Ovary (tissue), 9 donors: Measurements from ENCODE around the gene PLCB1. TPM values are rescaled to one million over a fixed set of nuclear protein-coding genes. Genes with fewer than 3 reads are reported as not detected.

Experiments used
- DNase-seq, 5 donors: peaks; one replicate each; pipeline ENCODE4 v3.0.0-alpha.2; 2019 to 2020
- H3K27ac ChIP-seq, 2 donors: fragments of 200-600 bp; one replicate each; pipeline versions ENCODE4 v1.5.1 to v1.8.0; 2019 to 2022
- H3K27me3 ChIP-seq: fragments of 200-600 bp; one replicate; pipeline ENCODE4 v1.8.0; 2022
- H3K36me3 ChIP-seq: fragments of 200-600 bp; sonication (generic); one replicate; pipeline ENCODE4 v1.5.1; 2019
- H3K4me1 ChIP-seq: one replicate; pipeline ENCODE4 v1.8.1; 2013; ENCODE audit warnings: mild to moderate bottlenecking, moderate library complexity; ENCODE audit not compliant: insufficient read depth
- H3K4me3 ChIP-seq: fragments of 200-600 bp; sonication (generic); one replicate; pipeline ENCODE4 v1.5.1; 2017
- H3K9me3 ChIP-seq, 2 donors: fragments of 200-600 bp in 1 of 2; sonication (generic) in 1 of 2; one replicate each; pipeline versions ENCODE4 v1.5.1 to v1.8.1; 2013 to 2019; ENCODE audit warnings: mild to moderate bottlenecking in 1 of 2, moderate library complexity in 1 of 2
- CTCF ChIP-seq, 3 donors: fragments of 450-650 bp in 2 of 3; fragments of 200-600 bp in 1 of 3; IDR thresholded peaks; one replicate each; pipeline versions ENCODE4 v1.5.1 to v1.8.0; 2016 to 2022; ENCODE audit warnings: antibody characterized with exemption in 3 of 3, mild to moderate bottlenecking in 1 of 3
- EP300 ChIP-seq: sonication (generic); formaldehyde crosslinking; IDR thresholded peaks from one replicate; pipeline ENCODE4 v1.6.1; 2017; ENCODE audit warnings: antibody characterized with exemption
- POLR2A ChIP-seq: fragments of 450-650 bp; IDR thresholded peaks from one replicate; pipeline ENCODE4 v1.6.1; 2017; ENCODE audit warnings: antibody characterized with exemption, mild to moderate bottlenecking, moderate library complexity
- WGBS, 3 donors: extraction: QIAGEN DNeasy Blood & Tissue Kit in 1 of 3; methylation state at CpG; one replicate each; pipeline versions ENCODE4 v1.1.5 to v1.1.7; 2013 to 2017; 5-methylcytosine and 5-hydroxymethylcytosine counted together
- intact Hi-C, 4 donors: fragments of 100-400 bp; cut with DNase I; formaldehyde crosslinking; loops; one replicate each; pipeline versions ENCODE4 v1.11.0 to v1.15.1; 2022 to 2023
- polyA plus RNA-seq, 2 donors: library from polyadenylated mRNA; stranded (reverse); fragments of 200-250 nt in 1 of 2; fragments of 350-450 nt in 1 of 2; fragmentation: Illumina TruSeq in 1 of 2; extraction: RNeasy Lipid Tissue Mini Kit (QIAGEN cat#74804) in 1 of 2; gene quantifications; one replicate each; pipeline ENCODE4 v1.2.3, GENCODE V29; 2013 to 2014
- total RNA-seq, 7 donors: library from RNA; depleted of rRNA in 2 of 7; stranded (reverse); fragments of >200 nt in 2 of 7; fragmentation: NEBNext Ultra II Directional in 3 of 7; extraction: Animal tissue kit (Norgen Biotek cat#: 25700) in 3 of 7; gene quantifications; one replicate each; pipeline versions ENCODE4 v1.1.0 to v1.2.4, GENCODE V29; 2016 to 2023
- donor health status: DM: no; HTN: no; CAD: no; lungs with moderate emphysema.
- donor health status: DM: no; HTN: no; CAD: no.
- donor health status: Bipolar disorder and iron deficiency.
- donor health status: DM: yes; HTN: yes; CAD: no.
- donor health status: DM: no; HTN: no; CAD: no.
- donor health status: DM: yes; HTN: yes; CAD: no.

PLCB1 gene
- total and polyA plus RNA-seq, 9 donors, result 2.9 to 29.5 (median 9.0) TPM

- H3K9me3 ChIP-seq, result no peaks in the 10 kb centered on the region
- H3K4me1 ChIP-seq, result no peaks in the 10 kb centered on the region
- H3K27ac ChIP-seq, result no peak overlapping the region
- H3K36me3 ChIP-seq, result no peaks in the 10 kb centered on the region
- H3K4me3 ChIP-seq, result no peak overlapping the region
- intact Hi-C loops, result no loop called here
- 63 to 88% (median 82%) methylated on average over 3 of the region's 3 CpGs for WGBS, 3 donors
- TF ChIP-seq POLR2A, result no peak
- no peak for TF ChIP-seq CTCF (IDR thresholded peaks at IDR 0.05)
- no peak for TF ChIP-seq EP300
- H3K27me3 ChIP-seq, result no peaks in the 10 kb centered on the region
- no peak for DNase-seq
These were observed 488.9 kb downstream of the PLCB1 start for GRCh38 chr20:8621001-8621400.

- H3K4me3 ChIP-seq, result no peak overlapping the region
- no peak for TF ChIP-seq CTCF (IDR thresholded peaks at IDR 0.05)
- no peak for TF ChIP-seq EP300
- no peak for TF ChIP-seq POLR2A
- no peaks in the 10 kb centered on the region for H3K9me3 ChIP-seq
- DNase-seq, result no peak
- H3K27ac ChIP-seq, result no peak overlapping the region
- no peaks in the 10 kb centered on the region for H3K4me1 ChIP-seq
- intact Hi-C loops, result no loop called here
- no peaks in the 10 kb centered on the region for H3K36me3 ChIP-seq
- 90 to 94% (median 93%) methylated on average over 3 of the region's 3 CpGs for WGBS, 3 donors
- H3K27me3 ChIP-seq, result no peaks in the 10 kb centered on the region
These were observed 492.0 kb downstream of the PLCB1 start for GRCh38 chr20:8624046-8624445.

GRCh38 chr20:8624616-8625015, 492.6 kb downstream of the PLCB1 start:
- intact Hi-C loops, result no loop called here
- Histone ChIP-seq H3K4me3 (no peak overlapping the region), H3K36me3 (no peaks in the 10 kb centered on the region), H3K9me3 (no peaks in the 10 kb centered on the region), H3K27me3 (no peaks in the 10 kb centered on the region), H3K27ac (no peak overlapping the region), H3K4me1 (no peaks in the 10 kb centered on the region)
- TF ChIP-seq EP300, result no peak
- no peak for TF ChIP-seq CTCF (IDR thresholded peaks at IDR 0.05)
- TF ChIP-seq POLR2A, result no peak
- no peak for DNase-seq

- Histone ChIP-seq H3K4me1 (no peaks in the 10 kb centered on the region), H3K27ac (no peak overlapping the region), H3K27me3 (no peaks in the 10 kb centered on the region), H3K4me3 (no peak overlapping the region), H3K9me3 (no peaks in the 10 kb centered on the region), H3K36me3 (no peaks in the 10 kb centered on the region)
- TF ChIP-seq POLR2A (no peak), CTCF (IDR thresholded peaks at IDR 0.05) (no peak), EP300 (no peak)
- intact Hi-C loops, result no loop called here
- 39 to 52% (median 42%) methylated on average over 5 of the region's 5 CpGs for WGBS, 3 donors
- no peak for DNase-seq
These were observed 495.4 kb downstream of the PLCB1 start for GRCh38 chr20:8627340-8628004.
